ENCODE data around the gene PTPRA.

Gene PTPRA

GRCh38 chr20:2921506-2921905, 48.2 kb downstream of the PTPRA start:
- in situ Hi-C loops (cut with MboI; ENCODE audit: low sequenced_read_pairs), result no loop called here

GRCh38 chr20:2922957-2923356, 49.7 kb downstream of the PTPRA start:
- in situ Hi-C loops (cut with MboI; ENCODE audit: low sequenced_read_pairs), result no loop called here

- in situ Hi-C loops (cut with MboI; ENCODE audit: low sequenced_read_pairs), result no loop called here
These were observed 57.3 kb downstream of the PTPRA start for GRCh38 chr20:2930538-2930937.

- in situ Hi-C loops (cut with MboI; ENCODE audit: low sequenced_read_pairs), result no loop called here
These were observed 59.2 kb downstream of the PTPRA start for GRCh38 chr20:2932498-2932897.

GRCh38 chr20:2937902-2938301, 64.6 kb downstream of the PTPRA start:
- in situ Hi-C loops (cut with MboI; ENCODE audit: low sequenced_read_pairs), result no loop called here

- in situ Hi-C loops (cut with MboI; ENCODE audit: low sequenced_read_pairs), result no loop called here
These were observed 69.2 kb downstream of the PTPRA start for GRCh38 chr20:2942439-2942838.

- in situ Hi-C loops (cut with MboI; ENCODE audit: low sequenced_read_pairs), result no loop called here
These were observed 74.0 kb downstream of the PTPRA start for GRCh38 chr20:2946988-2947961.

GRCh38 chr20:2948968-2949367, 75.7 kb downstream of the PTPRA start:
- in situ Hi-C loops (cut with MboI; ENCODE audit: low sequenced_read_pairs), result no loop called here

- in situ Hi-C loops (cut with MboI; ENCODE audit: low sequenced_read_pairs), result no loop called here
These were observed 79.5 kb downstream of the PTPRA start for GRCh38 chr20:2952766-2953165.

GRCh38 chr20:2955257-2955970, 82.1 kb downstream of the PTPRA start:
- in situ Hi-C loops (cut with MboI; ENCODE audit: low sequenced_read_pairs), result no loop called here

- in situ Hi-C loops (cut with MboI; ENCODE audit: low sequenced_read_pairs), result no loop called here
These were observed 83.2 kb downstream of the PTPRA start for GRCh38 chr20:2956480-2956879.

- in situ Hi-C loops (cut with MboI; ENCODE audit: low sequenced_read_pairs), result no loop called here
These were observed 94.6 kb downstream of the PTPRA start for GRCh38 chr20:2967841-2968240.

GRCh38 chr20:2972126-2972525, 98.8 kb downstream of the PTPRA start:
- in situ Hi-C loops (cut with MboI; ENCODE audit: low sequenced_read_pairs), result no loop called here

- in situ Hi-C loops (cut with MboI; ENCODE audit: low sequenced_read_pairs), result no loop called here
These were observed 100.3 kb downstream of the PTPRA start for GRCh38 chr20:2973574-2973973.

GRCh38 chr20:2978519-2978918, 105.2 kb downstream of the PTPRA start:
- in situ Hi-C loops (cut with MboI; ENCODE audit: low sequenced_read_pairs), result no loop called here

GRCh38 chr20:2981646-2982045, 108.4 kb downstream of the PTPRA start:
- in situ Hi-C loops (cut with MboI; ENCODE audit: low sequenced_read_pairs), result no loop called here

GRCh38 chr20:2983508-2983907, 110.2 kb downstream of the PTPRA start:
- in situ Hi-C loops (cut with MboI; ENCODE audit: low sequenced_read_pairs), result no loop called here

GRCh38 chr20:2984028-2984501, 110.8 kb downstream of the PTPRA start:
- in situ Hi-C loops (cut with MboI; ENCODE audit: low sequenced_read_pairs), result no loop called here

GRCh38 chr20:2984956-2985661, 111.8 kb downstream of the PTPRA start:
- in situ Hi-C loops (cut with MboI; ENCODE audit: low sequenced_read_pairs), result no loop called here

- in situ Hi-C loops (cut with MboI; ENCODE audit: low sequenced_read_pairs), result no loop called here
These were observed 113.2 kb downstream of the PTPRA start for GRCh38 chr20:2986466-2986865.

- in situ Hi-C loops (cut with MboI; ENCODE audit: low sequenced_read_pairs), result no loop called here
These were observed 114.6 kb downstream of the PTPRA start for GRCh38 chr20:2987861-2988260.

Data from HL-60/S4 treated with retinoic acid at 250 ng/mL for 4 days and 3 days (cell line).